AG04450 (cell line): ENCODE results near the gene SLIT1. TPM values are rescaled to one million over a fixed set of nuclear protein-coding genes. Genes with fewer than 3 reads are reported as not detected.
A peak's percentile ranks its signal among the peaks of the same experiment; 100 is the strongest.

ENCODE experiments used
- CTCF ChIA-PET: fragments of 300-600, 350-600 bp; formaldehyde crosslinking; extraction: SDS; loops from one replicate; lab custom pipeline; 2022; ENCODE audit warnings: antibody characterized with exemption, inconsistent platforms; lab: Charles Lee
- POLR2A ChIA-PET: fragments of 350-600 bp; formaldehyde crosslinking; extraction: SDS; loops from one replicate; lab custom pipeline; 2021; ENCODE audit warnings: antibody characterized with exemption, inconsistent platforms; lab: Yijun Ruan, JAX
- DNase-seq: peaks from one replicate; pipeline ENCODE4 v3.0.0-alpha.2; 2011; ENCODE audit warnings: low read depth, low spot score
- H3K27ac ChIP-seq: one replicate; pipeline ENCODE4 v1.5.1; 2012; ENCODE audit warnings: low read depth, low read length, control low read depth
- H3K27me3 ChIP-seq: one replicate; pipeline ENCODE4 v1.6.0; 2012; ENCODE audit warnings: low read length; ENCODE audit not compliant: control insufficient read depth, insufficient read depth
- H3K4me3 ChIP-seq: 2 replicates; pipeline ENCODE4 v1.5.1; 2011; ENCODE audit warnings: mild to moderate bottlenecking, low read depth, low read length, control low read depth
- H3K9me3 ChIP-seq: 2 replicates; pipeline ENCODE4 v1.5.1; 2012; ENCODE audit warnings: low read length; ENCODE audit not compliant: control insufficient read depth, insufficient read depth
- CTCF ChIP-seq: IDR thresholded peaks from 2 replicates; pipeline ENCODE4 v1.5.1; 2011; ENCODE audit warnings: low read depth, low read length, control low read depth, inconsistent platforms
- polyA plus RNA-seq: library from polyadenylated mRNA; depleted of rRNA; stranded (reverse); fragments of >200 nt; gene quantifications from 2 replicates; pipeline ENCODE4 v1.2.3, GENCODE V29; 2011

Gene SLIT1
- polyA plus RNA-seq, 1 experiment: 0.01 TPM

DNA sequence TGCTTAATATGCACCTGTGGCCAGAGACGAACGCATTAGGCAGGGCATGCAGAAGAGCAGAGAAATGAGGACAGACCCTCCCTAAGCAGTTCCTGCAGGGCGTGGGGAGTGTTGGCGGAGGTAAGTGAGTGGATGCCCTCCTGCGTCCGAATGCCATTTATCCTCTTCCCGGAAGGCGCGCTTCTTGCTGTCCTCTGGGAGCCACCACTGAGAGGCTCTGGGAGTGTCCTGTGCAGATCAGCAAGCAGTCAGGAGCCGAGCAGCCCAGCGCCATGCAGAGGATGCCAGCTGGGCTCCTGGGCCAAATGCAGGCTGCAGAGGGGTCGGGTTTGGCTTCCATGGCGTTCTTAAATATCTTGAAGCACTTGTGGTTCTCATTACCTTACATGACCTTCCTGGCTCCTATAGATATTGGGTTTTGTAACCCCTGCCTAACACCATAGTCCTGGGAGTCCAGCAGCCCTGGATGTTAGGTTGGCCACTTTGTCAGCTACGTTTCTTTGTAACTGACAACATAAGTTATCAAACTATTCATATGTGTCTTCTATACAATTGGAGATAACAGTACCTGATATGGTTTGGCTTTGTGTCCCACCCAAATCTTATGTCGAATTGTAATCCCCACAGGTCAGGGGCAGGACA lies 30.0 kb upstream of the SLIT1 start:
- no peak for TF ChIP-seq CTCF
- CTCF ChIA-PET: interaction anchor here (2.6 kb wide), 1 partner anchor 142 kb away, joined by 30 read pairs; no protein-coding TSS in a partner anchor
- POLR2A ChIA-PET: no interaction called here

DNA sequence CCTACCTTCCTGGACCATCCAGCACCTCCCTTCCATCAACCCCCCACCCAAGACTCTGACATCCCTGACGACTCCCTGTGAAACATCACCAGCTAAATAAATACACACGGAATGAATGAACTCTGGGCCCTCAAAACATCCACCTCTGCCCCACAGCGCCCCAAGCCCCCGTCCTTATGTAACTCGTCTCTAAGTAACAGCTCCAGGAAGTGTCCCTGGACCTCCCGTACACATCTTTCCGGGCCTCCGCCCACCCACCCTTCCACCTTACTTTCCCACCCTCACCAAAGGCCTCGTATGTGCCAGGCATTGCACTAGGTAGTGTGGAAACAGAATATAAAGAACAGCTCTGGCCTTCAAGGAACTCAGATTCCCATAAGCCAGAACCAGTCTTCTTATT lies 27.7 kb upstream of the SLIT1 start:
- H3K27ac ChIP-seq: no peak overlapping the region
- peaks cover 3% of the 10 kb centered on the region for H3K27me3 ChIP-seq
- no peak overlapping the region for H3K4me3 ChIP-seq
- DNase-seq: no peak
- TF ChIP-seq CTCF: no peak
- ChIA-PET POLR2A (no interaction called here), CTCF (interaction anchor here (0.5 to 7.3 kb wide), 5 partner anchors 11 to 817 kb away, joined by 3 to 327 read pairs (median 4); no protein-coding TSS in a partner anchor)
- no peaks in the 10 kb centered on the region for H3K9me3 ChIP-seq

More for the DNA sequence above, 30.0 kb upstream of the SLIT1 start:
- Histone ChIP-seq H3K27me3 (no peaks in the 10 kb centered on the region), H3K27ac (no peak overlapping the region), H3K4me3 (no peak overlapping the region), H3K9me3 (no peaks in the 10 kb centered on the region)
- DNase-seq: no peak

- no peak for DNase-seq
- ChIA-PET POLR2A (interaction anchor here (1.1 kb wide), 1 partner anchor 139 kb away, joined by 3 read pairs; no protein-coding TSS in a partner anchor), CTCF (interaction anchor here (0.5 to 7.3 kb wide), 46 partner anchors 9 to 837 kb away, joined by 3 to 327 read pairs (median 5); partner anchors contain the start of gene TLL2)
- no peak for TF ChIP-seq CTCF
- H3K4me3 ChIP-seq: no peak overlapping the region
- no peak overlapping the region for H3K27ac ChIP-seq
- H3K27me3 ChIP-seq: peaks cover 7% of the 10 kb centered on the region
- H3K9me3 ChIP-seq: no peaks in the 10 kb centered on the region
These were observed 25.5 kb upstream of the SLIT1 start for GRCh38 chr10:97211229-97211628.

DNA sequence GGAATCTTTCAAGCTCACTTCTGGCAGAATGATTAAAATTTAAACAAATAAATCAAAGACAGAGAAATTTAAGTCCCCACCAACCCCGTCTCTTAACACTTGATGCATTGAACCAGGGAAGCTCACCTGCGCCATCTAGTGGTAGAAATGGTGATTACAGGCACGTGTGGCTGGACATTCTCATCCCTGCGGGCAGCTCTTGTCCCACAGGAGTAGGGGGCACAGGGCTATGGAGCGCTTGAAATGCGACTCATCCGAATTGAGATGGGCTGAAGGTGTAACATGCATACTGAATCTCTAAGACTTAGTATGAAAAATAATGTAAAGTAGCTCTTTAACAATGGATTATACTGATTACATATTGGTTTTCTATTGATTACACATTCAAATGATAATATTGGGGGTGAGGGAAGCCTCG lies 24.8 kb upstream of the SLIT1 start:
- DNase-seq: peak; percentile 44
- TF ChIP-seq CTCF: peak; percentile 96
- Histone ChIP-seq H3K9me3 (no peaks in the 10 kb centered on the region), H3K4me3 (no peak overlapping the region), H3K27ac (no peak overlapping the region), H3K27me3 (peaks cover 7% of the 10 kb centered on the region)
- POLR2A ChIA-PET: interaction anchor here (1.1 kb wide), 1 partner anchor 138 kb away, joined by 3 read pairs; no protein-coding TSS in a partner anchor
- CTCF ChIA-PET: interaction anchor here (0.5 to 7.3 kb wide), 84 partner anchors 9 to 1194 kb away, joined by 3 to 327 read pairs (median 4); partner anchors contain the start of genes RRP12 and TLL2

- ChIA-PET POLR2A (no interaction called here), CTCF (interaction anchor here (0.6 to 7.3 kb wide), 6 partner anchors 10 to 332 kb away, joined by 3 to 327 read pairs (median 62); no protein-coding TSS in a partner anchor)
- H3K4me3 ChIP-seq: no peak overlapping the region
- TF ChIP-seq CTCF: no peak
- no peak overlapping the region for H3K27ac ChIP-seq
- no peak for DNase-seq
- H3K9me3 ChIP-seq: no peaks in the 10 kb centered on the region
- peaks cover 14% of the 10 kb centered on the region for H3K27me3 ChIP-seq
These were observed 22.1 kb upstream of the SLIT1 start for GRCh38 chr10:97207756-97208346.
